HepG2 (cell line): ENCODE results near the gene MYCT1. TPM values are rescaled to one million over a fixed set of nuclear protein-coding genes. Genes with fewer than 3 reads are reported as not detected.

Experiments used
- ATAC-seq: fragments of 200-7000 bp; cut with Tn5 transposase; 3 replicates; pipeline ENCODE4 v1.9.1; 2020; ENCODE audit warnings: mild to moderate bottlenecking, moderate library complexity
- BruUV-seq: library from RNA; stranded (reverse); fragments of 400-500 nt; replicated peaks from 2 replicates; lab custom pipeline; 2021; lab: Mats Ljungman, UMichigan
- CTCF ChIA-PET: fragments of 300-600 bp; formaldehyde crosslinking; extraction: SDS; loops from one replicate; lab custom pipeline; 2021; ENCODE audit warnings: low total read pairs, inconsistent platforms, low intra/inter-chr PET ratio; lab: Yijun Ruan, JAX
- POLR2A ChIA-PET: fragments of 350-600 bp; sonication (Branson Sonifier 250); formaldehyde crosslinking; loops from one replicate; lab custom pipeline; 2020; ENCODE audit warnings: antibody characterized with exemption, inconsistent platforms; lab: Yijun Ruan, JAX
- DNase-seq: peaks from one replicate; pipeline ENCODE4 v3.0.0-alpha.2; 2015; ENCODE audit warnings: low spot score
- FAIRE-seq: peaks from 3 replicates; lab custom pipeline; 2011; peaks lifted over from hg19 to GRCh38; lab: Jason Lieb, UNC
- H2AFZ ChIP-seq: one replicate; pipeline ENCODE4 v1.6.1; 2011; ENCODE audit warnings: low read length, inconsistent platforms
- H3K27ac ChIP-seq: fragments of 300-600 bp; 3 replicates; pipeline ENCODE4 v1.8.0; 2011; ENCODE audit warnings: mixed run types, mild to moderate bottlenecking, mixed read lengths, low read length, inconsistent platforms; ENCODE audit not compliant: insufficient read depth; ENCODE audit errors: extremely low read length
- H3K27me3 ChIP-seq, 2 experiments: fragments of 200-600 bp in 1 of 2; 2 replicates in 1 of 2; 3 replicates in 1 of 2; pipeline versions ENCODE4 v1.6.0 to v1.8.0; 2011; ENCODE audit warnings: low read length in 2 of 2, mild to moderate bottlenecking in 2 of 2, moderate library complexity in 2 of 2, inconsistent platforms in 1 of 2; ENCODE audit not compliant: insufficient read depth in 2 of 2, control insufficient read depth in 1 of 2
- H3K36me3 ChIP-seq, 2 experiments: fragments of 200-600 bp in 1 of 2; replicated peaks in 1 of 2; 2 replicates in 1 of 2; 3 replicates in 1 of 2; pipeline versions ENCODE4 v1.5.1 to v1.8.0; 2011; ENCODE audit warnings: low read length in 2 of 2, inconsistent platforms in 1 of 2; ENCODE audit not compliant: insufficient read depth in 2 of 2, control insufficient read depth in 1 of 2
- H3K4me1 ChIP-seq: 2 replicates; pipeline ENCODE4 v1.5.1; 2012; ENCODE audit warnings: low read length, inconsistent platforms; ENCODE audit not compliant: insufficient read depth
- H3K4me2 ChIP-seq: 2 replicates; pipeline ENCODE4 v1.6.0; 2011; ENCODE audit warnings: low read depth, low read length, inconsistent platforms
- H3K4me3 ChIP-seq, 3 experiments: fragments of 200-600 bp in 1 of 3; sonication (generic), shearing (Covaris generic) in 1 of 3; replicated peaks in 1 of 3; 2 replicates each; pipeline ENCODE4 v1.5.1; 2011 to 2016; ENCODE audit warnings: low read length in 3 of 3, inconsistent platforms in 2 of 3, low read depth in 2 of 3, mild to moderate bottlenecking in 2 of 3, control low read depth in 1 of 3, mixed read lengths in 1 of 3; ENCODE audit not compliant: insufficient read depth in 1 of 3
- H3K79me2 ChIP-seq: one replicate; pipeline ENCODE4 v1.6.1; 2011; ENCODE audit warnings: low read length, inconsistent platforms; ENCODE audit not compliant: insufficient read depth
- H3K9ac ChIP-seq: 2 replicates; pipeline ENCODE4 v1.6.0; 2011; ENCODE audit warnings: mild to moderate bottlenecking, low read depth, low read length, inconsistent platforms; ENCODE audit not compliant: insufficient read depth
- H3K9me3 ChIP-seq: 2 replicates; pipeline ENCODE4 v1.5.1; 2012; ENCODE audit warnings: mild to moderate bottlenecking, low read length
- H4K20me1 ChIP-seq: 2 replicates; pipeline ENCODE4 v1.6.0; 2011; ENCODE audit warnings: inconsistent platforms, mild to moderate bottlenecking, low read length, moderate library complexity; ENCODE audit not compliant: insufficient read depth
- ATF7 ChIP-seq, 2 experiments: fragments of 450-650 bp in 1 of 2; sonication (generic) in 1 of 2; formaldehyde crosslinking in 1 of 2; IDR thresholded peaks; 2 replicates each; pipeline versions ENCODE4 v1.4.0 to v1.6.1; 2016 to 2020; ENCODE audit warnings: antibody characterized with exemption in 1 of 2, mild to moderate bottlenecking in 1 of 2, missing genetic modification reagents in 1 of 2
- CTCF ChIP-seq: sonication (generic); formaldehyde crosslinking; IDR thresholded peaks from 2 replicates; pipeline ENCODE4 v1.5.0; 2020; ENCODE audit warnings: mild to moderate bottlenecking, missing genetic modification reagents, moderate library complexity
- GMEB2 ChIP-seq: IDR thresholded peaks from 2 replicates; pipeline ENCODE4 v1.6.1; 2016; ENCODE audit warnings: missing biosample characterization, missing genetic modification reagents, low read depth
- SIX1 ChIP-seq: sonication (generic); formaldehyde crosslinking; IDR thresholded peaks from 2 replicates; pipeline ENCODE4 v1.4.0; 2020; ENCODE audit warnings: missing genetic modification reagents, borderline replicate concordance
- SMARCC2 ChIP-seq: fragments of 450-650 bp; IDR thresholded peaks from 2 replicates; pipeline ENCODE4 v1.6.1; 2017; ENCODE audit warnings: antibody characterized with exemption, mild to moderate bottlenecking
- STAG1 ChIP-seq: sonication (generic); formaldehyde crosslinking; IDR thresholded peaks from 2 replicates; pipeline ENCODE4 v1.4.0; 2020; ENCODE audit warnings: missing genetic modification reagents
- ZNF652 ChIP-seq: IDR thresholded peaks from 2 replicates; pipeline ENCODE4 v1.6.1; 2016; ENCODE audit warnings: low read depth, borderline replicate concordance
- ZNF747 ChIP-seq: sonication (generic); formaldehyde crosslinking; IDR thresholded peaks from 2 replicates; pipeline ENCODE4 v1.8.1; 2023; ENCODE audit warnings: missing genetic modification reagents, mild to moderate bottlenecking, borderline replicate concordance
- WGBS: methylation state at CpG from one replicate; pipeline ENCODE4 v1.1.6; 2017; ENCODE audit warnings: low lambda C conversion rate; 5-methylcytosine and 5-hydroxymethylcytosine counted together
- in situ Hi-C: cut with HindIII; loops from 2 replicates; pipeline ENCODE4 v1.10.0; 2017; ENCODE audit warnings: low pct_unique_long_range_greater_than_20kb; ENCODE audit not compliant: extremely low pct_ligation_motif_present
- intact Hi-C: fragments of 100-400 bp; cut with micrococcal nuclease; formaldehyde crosslinking; loops from one replicate; pipeline ENCODE4 v1.10.0; 2022; ENCODE audit not compliant: unreplicated experiment
- polyA plus RNA-seq, 8 experiments: library from polyadenylated mRNA; depleted of rRNA in 3 of 8; stranded (reverse) in 7 of 8; unstranded in 1 of 8; fragments of >200 nt; fragmentation: Illumina TruSeq in 4 of 8; extraction: Trizol in 4 of 8; gene quantifications; 2 replicates each; pipeline versions ENCODE4 v1.2.1 to v1.2.3, GENCODE V29; 2011 to 2016; ENCODE audit warnings: low read depth in 4 of 8, missing spikeins in 1 of 8, mixed read lengths in 1 of 8; ENCODE audit not compliant: insufficient read depth in 1 of 8
- total RNA-seq, 5 experiments: library from RNA; depleted of rRNA; stranded (reverse); fragments of >200 nt; fragmentation: Illumina TruSeq; extraction: Trizol; gene quantifications; 2 replicates each; pipeline ENCODE4 v1.2.3, GENCODE V29; 2016; ENCODE audit warnings: low read depth in 1 of 5

MYCT1 gene
- total and polyA plus RNA-seq, 2 of the 13 experiments (the other 11 are each of a cell fraction or from before 2014, with no cell fraction given), result not detected

- ATAC-seq (no peak), FAIRE-seq (no peak), DNase-seq (no peak)
- Histone ChIP-seq H3K27me3 (no peaks in the 10 kb centered on the region), H3K36me3 (no peaks in the 10 kb centered on the region), H2AFZ (no peak overlapping the region), H3K4me2 (no peak overlapping the region), H3K9me3 (no peaks in the 10 kb centered on the region), H3K4me1 (no peaks in the 10 kb centered on the region), H3K79me2 (no peaks in the 10 kb centered on the region), H3K27ac (no peak overlapping the region), H3K4me3 (no peak overlapping the region), H3K9ac (no peak overlapping the region), H4K20me1 (no peaks in the 10 kb centered on the region)
- no TSS peak for BruUV-seq
- in situ Hi-C loops (no loop called here), intact Hi-C loops (no loop called here)
- WGBS, result 0% methylated on average over 3 of the region's 3 CpGs
- ChIA-PET POLR2A (no interaction called here), CTCF (no interaction called here)
- no peak for TF ChIP-seq SIX1
- TF ChIP-seq ZNF747 (CRISPR knock-in tag), result no peak
- no peak for TF ChIP-seq ATF7 (IDR thresholded peaks at IDR 0.05)
- no peak for TF ChIP-seq ATF7 (CRISPR knock-in tag; IDR thresholded peaks at IDR 0.05)
These were observed 35.9 kb upstream of the MYCT1 start for GRCh38 chr6:152661776-152662175.

- no peak overlapping the region for H3K4me2 ChIP-seq
- H3K4me1 ChIP-seq, result no peaks in the 10 kb centered on the region
- BruUV-seq, result no TSS peak
- H2AFZ ChIP-seq, result no peak overlapping the region
- H3K4me3 ChIP-seq, result no peak overlapping the region
- DNase-seq, result peak; percentile 5
- H3K9me3 ChIP-seq, result no peaks in the 10 kb centered on the region
- no peaks in the 10 kb centered on the region for H4K20me1 ChIP-seq
- in situ Hi-C loops, result no loop called here
- TF ChIP-seq SMARCC2, result no peak
- 0 out of 2 replicates have a peak, but pooled peaks have one; percentile 37 for TF ChIP-seq ZNF652 (CRISPR knock-in tag)
- TF ChIP-seq GMEB2 (CRISPR knock-in tag), result no peak
- peak; percentile 54 for TF ChIP-seq STAG1
- peak; percentile 34 for TF ChIP-seq CTCF (CRISPR knock-in tag)
- TF ChIP-seq, all 625 proteins: peak for 3
- H3K9ac ChIP-seq, result no peak overlapping the region
- ChIA-PET CTCF (interaction anchor here (1.5 kb wide), 1 partner anchor 117 kb away, joined by 13 read pairs; no protein-coding TSS in a partner anchor), POLR2A (no interaction called here)
- H3K27ac ChIP-seq, result no peak overlapping the region
- no peak for FAIRE-seq
- H3K27me3 ChIP-seq, result no peaks in the 10 kb centered on the region
- no peaks in the 10 kb centered on the region for H3K36me3 ChIP-seq
- peak; percentile 69 for ATAC-seq
- H3K79me2 ChIP-seq, result no peaks in the 10 kb centered on the region
- intact Hi-C loops, result loop anchor here (1.0 kb wide), 1 partner anchor 118 kb away; no protein-coding TSS in a partner anchor
- WGBS, result 3% methylated on average over 1 of the region's 1 CpG
These were observed 27.8 kb upstream of the MYCT1 start for GRCh38 chr6:152669895-152670294.
